Suprapubic skin (tissue), 4 donors: ENCODE data around the gene ZNF148. TPM values are rescaled to one million over a fixed set of nuclear protein-coding genes. Genes with fewer than 3 reads are reported as not detected.
A peak's percentile ranks its signal among the peaks of the same experiment; 100 is the strongest.

ENCODE experiments used
- DNase-seq, 2 donors: peaks; one replicate each; pipeline ENCODE4 v3.0.0-alpha.2; 2019; ENCODE audit warnings: low spot score in 2 of 2
- H3K27ac ChIP-seq: fragments of 200-600 bp; sonication (generic); one replicate; pipeline ENCODE4 v1.5.1; 2019
- H3K27me3 ChIP-seq: fragments of 200-600 bp; sonication (generic); one replicate; pipeline ENCODE4 v1.5.1; 2019
- H3K36me3 ChIP-seq: fragments of 200-600 bp; sonication (generic); one replicate; pipeline ENCODE4 v1.5.1; 2019
- H3K4me1 ChIP-seq: fragments of 200-600 bp; sonication (generic); one replicate; pipeline ENCODE4 v1.5.1; 2019
- H3K4me3 ChIP-seq: fragments of 200-600 bp; sonication (generic); one replicate; pipeline ENCODE4 v1.5.1; 2019; ENCODE audit warnings: mild to moderate bottlenecking
- H3K9me3 ChIP-seq: fragments of 200-600 bp; sonication (generic); one replicate; pipeline ENCODE4 v1.5.1; 2019
- EP300 ChIP-seq: sonication (generic); formaldehyde crosslinking; IDR thresholded peaks from one replicate; pipeline ENCODE4 v1.6.1; 2017; ENCODE audit warnings: antibody characterized with exemption
- POLR2A ChIP-seq, 2 donors: fragments of 450-650 bp; IDR thresholded peaks; one replicate each; pipeline ENCODE4 v1.6.1; 2017; ENCODE audit warnings: antibody characterized with exemption in 2 of 2, mild to moderate bottlenecking in 2 of 2, moderate library complexity in 2 of 2
- POLR2AphosphoS5 ChIP-seq, 3 donors: sonication (generic); formaldehyde crosslinking; IDR thresholded peaks; one replicate each; pipeline ENCODE4 v1.6.1; 2017; ENCODE audit warnings: antibody characterized with exemption in 3 of 3
- WGBS: methylation state at CpG from one replicate; pipeline ENCODE4 v1.1.5; 2018; 5-methylcytosine and 5-hydroxymethylcytosine counted together
- total RNA-seq, 4 donors: library from RNA; depleted of rRNA; stranded (reverse); fragments of >200 nt; gene quantifications; one replicate each; pipeline ENCODE4 v1.1.0, GENCODE V29; 2016
- TF ChIP-seq, protein P1 (sequence below), 2 donors: fragments of 200-600 bp in 1 of 2; fragments of 450-650 bp in 1 of 2; sonication (generic) in 1 of 2; IDR thresholded peaks; one replicate each; pipeline ENCODE4 v1.5.1; 2016 to 2019; ENCODE audit warnings: antibody characterized with exemption in 2 of 2, mild to moderate bottlenecking in 1 of 2, moderate library complexity in 1 of 2

Gene ZNF148
- total RNA-seq, 4 donors from 2014 or later = 16.5 to 30.0 (median 20.3) TPM

DNA sequence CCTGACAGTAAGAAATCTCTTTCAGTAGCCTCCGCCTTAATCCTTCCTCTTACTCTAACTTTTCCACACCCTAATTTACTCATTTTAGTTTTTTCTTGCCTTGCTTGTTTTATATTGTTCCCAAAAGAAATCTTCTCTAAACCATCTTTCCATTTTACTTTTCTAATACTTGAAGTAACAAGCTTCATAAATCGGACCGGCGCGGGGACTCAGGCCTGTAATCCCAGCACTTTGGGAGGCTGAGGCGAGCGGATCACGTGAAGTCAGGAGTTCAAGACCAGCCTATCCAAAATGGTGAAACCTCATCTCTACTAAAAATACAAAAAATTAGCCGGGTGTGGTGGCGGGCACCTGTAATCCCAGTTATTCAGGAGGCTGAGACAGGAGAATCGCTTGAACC, 17.3 kb downstream of the ZNF148 start:
- H3K36me3 ChIP-seq = no peaks in the 10 kb centered on the region
- peak overlapping the region; percentile 61 for H3K4me3 ChIP-seq
- H3K4me1 ChIP-seq = peaks cover 24% of the 10 kb centered on the region
- TF ChIP-seq, protein P1, sequence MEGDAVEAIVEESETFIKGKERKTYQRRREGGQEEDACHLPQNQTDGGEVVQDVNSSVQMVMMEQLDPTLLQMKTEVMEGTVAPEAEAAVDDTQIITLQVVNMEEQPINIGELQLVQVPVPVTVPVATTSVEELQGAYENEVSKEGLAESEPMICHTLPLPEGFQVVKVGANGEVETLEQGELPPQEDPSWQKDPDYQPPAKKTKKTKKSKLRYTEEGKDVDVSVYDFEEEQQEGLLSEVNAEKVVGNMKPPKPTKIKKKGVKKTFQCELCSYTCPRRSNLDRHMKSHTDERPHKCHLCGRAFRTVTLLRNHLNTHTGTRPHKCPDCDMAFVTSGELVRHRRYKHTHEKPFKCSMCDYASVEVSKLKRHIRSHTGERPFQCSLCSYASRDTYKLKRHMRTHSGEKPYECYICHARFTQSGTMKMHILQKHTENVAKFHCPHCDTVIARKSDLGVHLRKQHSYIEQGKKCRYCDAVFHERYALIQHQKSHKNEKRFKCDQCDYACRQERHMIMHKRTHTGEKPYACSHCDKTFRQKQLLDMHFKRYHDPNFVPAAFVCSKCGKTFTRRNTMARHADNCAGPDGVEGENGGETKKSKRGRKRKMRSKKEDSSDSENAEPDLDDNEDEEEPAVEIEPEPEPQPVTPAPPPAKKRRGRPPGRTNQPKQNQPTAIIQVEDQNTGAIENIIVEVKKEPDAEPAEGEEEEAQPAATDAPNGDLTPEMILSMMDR (IDR thresholded peaks at IDR 0.05) = no peak
- no peak for TF ChIP-seq EP300
- no peak for TF ChIP-seq POLR2AphosphoS5 (IDR thresholded peaks at IDR 0.05)
- no peak for TF ChIP-seq POLR2A (IDR thresholded peaks at IDR 0.05)
- DNase-seq = no peak
- no peak overlapping the region for H3K27ac ChIP-seq
- no peaks in the 10 kb centered on the region for H3K9me3 ChIP-seq
- H3K27me3 ChIP-seq = no peaks in the 10 kb centered on the region
- 93% methylated on average over 11 of the region's 11 CpGs for WGBS

DNA sequence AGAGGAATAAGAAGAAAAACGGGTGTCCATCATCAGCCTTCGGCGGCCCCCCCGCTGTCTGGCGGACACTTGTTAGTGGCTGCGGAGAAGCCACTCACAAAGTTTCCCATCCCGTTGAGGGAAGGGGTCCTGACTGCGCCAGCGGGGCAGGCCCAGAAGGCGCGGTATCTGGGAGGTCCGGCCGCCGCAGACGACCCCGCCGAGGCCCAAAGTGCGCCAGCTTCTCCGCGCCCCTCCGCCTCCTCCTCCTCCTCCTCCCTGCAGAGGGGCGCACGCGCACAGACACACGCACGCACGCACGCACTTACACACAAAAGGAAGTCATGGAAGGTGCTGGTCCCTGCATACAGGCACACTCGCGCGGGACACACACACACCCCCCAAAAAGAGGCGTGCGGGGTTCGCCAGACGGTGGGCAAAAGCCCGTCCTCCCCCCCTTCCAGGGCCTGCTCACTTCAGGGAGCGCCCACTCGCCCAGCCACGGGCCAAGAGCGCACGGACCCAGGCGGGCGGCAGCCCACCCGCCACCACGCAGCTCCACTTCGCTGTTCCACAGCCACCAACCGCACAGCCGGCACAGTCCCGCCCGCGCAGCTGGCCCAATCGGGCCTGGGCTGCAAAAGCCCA, 18.0 kb downstream of the ZNF148 start:
- peak in 1 of 2 donors; percentile 64 for DNase-seq
- 22% methylated on average over 30 of the region's 52 CpGs for WGBS

DNA sequence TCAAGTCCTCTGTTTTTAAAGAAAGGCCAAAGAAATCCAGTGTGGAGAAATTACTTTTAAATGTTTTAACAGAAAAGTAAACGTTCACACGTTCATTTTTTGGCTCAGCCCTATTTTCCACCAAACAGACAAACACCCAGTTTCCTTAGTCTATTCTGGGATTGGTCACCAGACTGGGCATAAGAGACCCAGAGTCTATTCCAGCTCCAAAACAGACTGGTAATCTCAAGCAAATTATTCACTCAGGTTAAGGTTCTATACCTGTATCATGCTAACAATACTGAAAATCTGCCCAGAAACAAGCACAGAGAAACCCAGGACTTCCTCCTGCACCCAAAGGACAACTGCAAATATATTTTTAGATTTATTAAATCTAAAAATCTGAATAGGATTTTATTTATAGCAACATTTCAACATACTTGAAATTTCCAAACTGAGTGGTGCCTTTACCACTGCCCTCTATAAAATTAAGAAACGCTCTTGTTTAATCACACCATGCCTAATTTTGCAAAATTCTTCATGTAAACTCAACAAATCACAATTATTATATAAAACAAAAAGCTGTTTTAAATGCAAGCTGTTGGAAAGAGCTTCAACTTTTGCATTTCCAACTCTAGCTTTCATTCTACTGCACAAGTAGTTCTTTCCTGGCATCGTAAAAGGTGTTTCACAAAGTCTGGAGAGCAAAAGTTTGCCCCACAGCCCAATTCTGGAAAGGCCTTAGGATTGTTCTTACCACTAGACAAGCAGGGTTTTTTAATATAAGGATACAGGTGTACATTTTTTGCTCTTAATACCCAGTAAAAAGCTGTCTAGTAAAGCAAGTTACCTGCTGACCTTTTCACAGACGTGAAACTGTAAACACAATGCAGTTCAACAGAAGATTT, 18.7 kb downstream of the ZNF148 start:
- DNase-seq = no peak
- peak overlapping the region; percentile 61 for H3K4me3 ChIP-seq

More for the DNA sequence above, 18.0 kb downstream of the ZNF148 start:
- no peaks in the 10 kb centered on the region for H3K36me3 ChIP-seq
- peaks cover 24% of the 10 kb centered on the region for H3K4me1 ChIP-seq
- H3K9me3 ChIP-seq = no peaks in the 10 kb centered on the region
- peak overlapping the region; percentile 55 for H3K27ac ChIP-seq
- no peaks in the 10 kb centered on the region for H3K27me3 ChIP-seq
- TF ChIP-seq POLR2A (IDR thresholded peaks at IDR 0.05) = no peak
- no peak for TF ChIP-seq POLR2AphosphoS5 (IDR thresholded peaks at IDR 0.05)
- TF ChIP-seq, protein P1 (IDR thresholded peaks at IDR 0.05) = no peak
- TF ChIP-seq EP300 = no peak
- H3K4me3 ChIP-seq = peak overlapping the region; percentile 61

DNA sequence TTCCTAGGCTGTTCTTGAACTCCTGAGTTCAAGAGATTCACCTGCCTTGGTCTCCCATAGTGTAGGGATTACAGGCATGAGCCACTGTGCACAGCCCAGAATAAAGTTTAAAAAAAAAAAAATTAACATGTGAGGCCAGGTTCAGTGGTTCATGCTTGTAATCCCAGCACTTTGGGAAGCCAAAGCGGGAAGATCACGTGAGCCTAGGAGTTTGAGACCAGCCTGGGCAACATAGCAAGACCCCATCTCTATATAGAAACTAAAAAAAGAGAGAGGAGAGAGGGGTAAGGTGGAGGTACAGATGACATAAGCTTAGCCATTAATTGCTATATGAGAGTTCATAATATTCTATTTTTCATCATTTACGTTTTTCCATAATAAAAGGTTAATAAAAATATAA, 21.5 kb downstream of the ZNF148 start:
- DNase-seq = no peak
- H3K9me3 ChIP-seq = no peaks in the 10 kb centered on the region
- no peaks in the 10 kb centered on the region for H3K36me3 ChIP-seq
- 96% methylated on average over 3 of the region's 3 CpGs for WGBS
- TF ChIP-seq EP300 = no peak
- TF ChIP-seq, protein P1 (IDR thresholded peaks at IDR 0.05) = no peak
- H3K4me1 ChIP-seq = peaks cover 24% of the 10 kb centered on the region
- H3K27me3 ChIP-seq = no peaks in the 10 kb centered on the region
- H3K4me3 ChIP-seq = no peak overlapping the region
- no peak overlapping the region for H3K27ac ChIP-seq

More for the DNA sequence above, 18.7 kb downstream of the ZNF148 start:
- WGBS = 30% methylated on average over 5 of the region's 5 CpGs
- Histone ChIP-seq H3K27ac (peak overlapping the region; percentile 55), H3K27me3 (no peaks in the 10 kb centered on the region), H3K36me3 (no peaks in the 10 kb centered on the region), H3K4me1 (peaks cover 24% of the 10 kb centered on the region), H3K9me3 (no peaks in the 10 kb centered on the region)
- no peak for TF ChIP-seq POLR2A (IDR thresholded peaks at IDR 0.05)
- TF ChIP-seq, protein P1 (IDR thresholded peaks at IDR 0.05) = no peak
- TF ChIP-seq EP300 = no peak
- no peak for TF ChIP-seq POLR2AphosphoS5 (IDR thresholded peaks at IDR 0.05)

DNA sequence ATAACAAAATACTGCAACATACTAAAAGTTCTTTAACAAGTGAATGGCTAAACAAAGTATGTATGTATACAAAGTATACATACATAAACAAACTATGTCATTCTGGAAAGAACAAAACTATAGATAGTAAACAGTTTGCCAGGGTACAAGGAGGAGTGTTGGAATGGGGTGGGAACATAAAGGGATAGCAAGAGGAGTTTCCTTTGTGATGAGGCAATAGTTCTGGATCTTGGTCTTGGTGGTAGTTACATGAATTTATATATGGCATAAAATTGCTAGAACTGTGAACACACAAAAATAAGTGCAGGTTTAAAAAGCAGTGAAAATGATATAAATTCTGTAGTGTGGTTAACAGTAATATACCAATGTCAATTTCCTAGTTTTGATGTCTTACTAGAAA, 22.0 kb downstream of the ZNF148 start:
- TF ChIP-seq, protein P1 (IDR thresholded peaks at IDR 0.05) = no peak
- TF ChIP-seq POLR2A (IDR thresholded peaks at IDR 0.05) (no peak), POLR2AphosphoS5 (IDR thresholded peaks at IDR 0.05) (no peak), EP300 (no peak)

More for the DNA sequence above, 22.0 kb downstream of the ZNF148 start:
- Histone ChIP-seq H3K4me3 (no peak overlapping the region), H3K4me1 (peaks cover 24% of the 10 kb centered on the region), H3K36me3 (no peaks in the 10 kb centered on the region), H3K27me3 (no peaks in the 10 kb centered on the region), H3K9me3 (no peaks in the 10 kb centered on the region), H3K27ac (no peak overlapping the region)
- no peak for DNase-seq
